Measurements from ENCODE around the gene DOHH. TPM values are rescaled to one million over a fixed set of nuclear protein-coding genes. Genes with fewer than 3 reads are reported as not detected.
"Not testable (repeated sequence)": the region's sequence is repeated elsewhere in the genome, so short reads cannot be mapped to it uniquely, and the experiment has no call there.

DOHH gene
- total RNA-seq, 1 experiment from 2014 or later, result 12.3 TPM

DNA sequence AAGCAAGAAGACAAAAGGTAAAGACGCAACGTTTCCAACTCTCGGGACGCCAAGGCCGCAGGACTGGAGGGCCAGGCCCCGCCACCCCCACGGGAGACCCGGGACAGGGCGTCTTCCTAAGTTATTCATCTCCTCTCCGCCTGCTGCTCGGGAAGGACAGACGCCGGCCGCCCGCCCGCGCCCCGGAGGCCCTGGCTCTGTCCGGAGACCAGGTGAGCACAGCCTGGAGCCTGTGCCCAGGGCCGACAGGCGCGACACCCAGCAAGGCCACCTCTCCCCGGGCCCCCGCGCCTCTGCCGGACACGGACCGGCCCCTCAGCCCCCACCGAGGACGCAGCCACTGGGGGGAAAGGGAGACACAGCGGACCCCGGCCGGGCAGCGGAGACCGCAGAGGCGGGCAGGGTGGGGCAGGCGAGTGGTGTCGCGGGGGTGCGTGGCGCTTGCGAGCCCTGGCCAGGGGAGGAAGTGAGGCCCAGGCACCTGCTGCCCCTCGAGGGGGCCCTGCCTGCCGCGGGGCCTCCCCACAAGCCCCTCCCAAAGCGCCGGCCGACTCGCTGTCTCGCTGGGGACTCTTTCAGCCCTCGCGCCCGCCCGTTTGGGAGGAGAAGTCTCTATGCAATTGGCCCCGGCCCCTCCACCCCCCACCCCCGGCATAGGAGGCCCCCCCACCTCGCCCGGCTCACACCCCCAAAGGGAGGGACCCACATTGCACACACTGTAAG, 37.3 kb downstream of the DOHH start:
- Histone ChIP-seq H3K27ac (no peak overlapping the region), H3K4me3 (no peak overlapping the region), H3K27me3 (no peaks in the 10 kb centered on the region), H3K9me3 (replicated peaks) (no peaks in the 10 kb centered on the region), H3K36me3 (peaks cover 14% of the 10 kb centered on the region), H3K4me1 (no peaks in the 10 kb centered on the region)
- DNase-seq, result no peak

DNA sequence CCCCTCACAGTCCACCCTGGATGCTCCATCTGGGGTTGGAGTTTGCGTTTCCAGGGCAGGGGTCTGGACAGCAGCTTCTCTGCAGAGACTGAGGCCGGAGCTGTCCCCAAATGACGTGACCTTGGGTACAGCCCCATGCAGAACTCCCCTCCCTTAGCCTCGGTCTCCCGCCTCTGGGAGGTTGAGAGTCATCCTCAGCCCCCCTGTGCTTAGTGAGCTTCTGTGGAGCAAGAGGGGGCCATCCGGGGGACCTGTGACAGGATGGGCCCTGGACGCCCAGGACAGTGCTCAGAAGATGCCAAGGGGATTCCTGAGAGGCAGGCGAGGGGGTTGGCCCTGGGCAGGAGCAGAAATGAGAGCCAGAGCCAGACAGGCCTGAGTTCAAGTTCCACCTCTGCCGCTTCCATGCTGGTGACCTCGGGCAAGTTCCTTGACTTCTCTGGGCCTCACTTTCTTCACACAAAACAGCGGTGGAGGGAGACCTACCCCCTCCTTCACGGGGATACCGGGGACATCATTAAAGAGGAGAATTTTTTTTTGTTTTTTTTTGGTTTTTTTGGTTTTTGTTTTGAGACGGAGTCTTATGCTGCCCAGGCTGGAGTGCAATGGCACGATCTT, 40.4 kb downstream of the DOHH start:
- Histone ChIP-seq H3K27ac (no peak overlapping the region), H3K27me3 (no peaks in the 10 kb centered on the region), H3K4me3 (no peak overlapping the region), H3K9me3 (replicated peaks) (no peaks in the 10 kb centered on the region), H3K4me1 (no peaks in the 10 kb centered on the region), H3K36me3 (peaks cover 14% of the 10 kb centered on the region)
- no peak for DNase-seq

DNA sequence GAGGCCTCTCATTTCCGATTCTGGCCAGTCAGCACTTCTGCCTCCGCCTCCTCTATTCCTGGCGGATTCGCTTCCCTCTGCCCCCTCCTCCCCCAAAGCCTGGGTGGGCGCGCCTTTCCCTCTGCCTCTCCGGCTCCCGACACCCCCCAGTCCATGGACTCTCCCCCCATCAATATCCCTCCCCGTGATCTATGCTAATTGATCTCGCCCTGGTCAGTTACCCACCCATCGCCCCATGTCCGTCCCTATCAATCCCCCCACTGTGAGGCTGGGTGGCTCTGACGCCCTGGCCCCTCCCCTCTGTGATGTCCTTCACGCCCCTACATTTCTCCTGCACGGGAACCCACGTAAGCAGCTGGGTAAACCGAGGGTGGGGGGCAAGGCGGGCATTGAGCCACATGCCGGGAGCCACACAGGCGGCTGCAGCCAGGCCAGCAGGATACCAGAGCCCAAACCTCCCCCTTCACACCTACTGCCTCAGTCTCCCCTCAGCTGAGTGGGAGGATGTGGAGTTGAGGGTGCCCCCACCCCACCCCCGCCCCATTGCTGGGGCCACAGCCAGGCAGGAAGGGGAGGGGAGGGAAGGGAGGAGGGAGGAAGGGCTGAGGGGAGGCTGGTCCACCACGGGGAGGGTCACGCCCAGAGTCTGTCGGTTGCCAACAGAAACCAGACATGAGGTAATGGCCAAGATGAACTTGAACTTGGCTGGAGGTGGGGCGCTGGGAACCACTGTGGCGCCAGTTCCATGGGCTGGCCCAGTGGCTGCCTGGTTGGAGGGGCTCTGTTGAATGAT, 41.2 kb downstream of the DOHH start:
- Histone ChIP-seq H3K36me3 (peaks cover 19% of the 10 kb centered on the region), H3K4me1 (no peaks in the 10 kb centered on the region), H3K27me3 (no peaks in the 10 kb centered on the region), H3K4me3 (no peak overlapping the region), H3K9me3 (replicated peaks) (no peaks in the 10 kb centered on the region), H3K27ac (no peak overlapping the region)
- DNase-seq, result no peak

DNA sequence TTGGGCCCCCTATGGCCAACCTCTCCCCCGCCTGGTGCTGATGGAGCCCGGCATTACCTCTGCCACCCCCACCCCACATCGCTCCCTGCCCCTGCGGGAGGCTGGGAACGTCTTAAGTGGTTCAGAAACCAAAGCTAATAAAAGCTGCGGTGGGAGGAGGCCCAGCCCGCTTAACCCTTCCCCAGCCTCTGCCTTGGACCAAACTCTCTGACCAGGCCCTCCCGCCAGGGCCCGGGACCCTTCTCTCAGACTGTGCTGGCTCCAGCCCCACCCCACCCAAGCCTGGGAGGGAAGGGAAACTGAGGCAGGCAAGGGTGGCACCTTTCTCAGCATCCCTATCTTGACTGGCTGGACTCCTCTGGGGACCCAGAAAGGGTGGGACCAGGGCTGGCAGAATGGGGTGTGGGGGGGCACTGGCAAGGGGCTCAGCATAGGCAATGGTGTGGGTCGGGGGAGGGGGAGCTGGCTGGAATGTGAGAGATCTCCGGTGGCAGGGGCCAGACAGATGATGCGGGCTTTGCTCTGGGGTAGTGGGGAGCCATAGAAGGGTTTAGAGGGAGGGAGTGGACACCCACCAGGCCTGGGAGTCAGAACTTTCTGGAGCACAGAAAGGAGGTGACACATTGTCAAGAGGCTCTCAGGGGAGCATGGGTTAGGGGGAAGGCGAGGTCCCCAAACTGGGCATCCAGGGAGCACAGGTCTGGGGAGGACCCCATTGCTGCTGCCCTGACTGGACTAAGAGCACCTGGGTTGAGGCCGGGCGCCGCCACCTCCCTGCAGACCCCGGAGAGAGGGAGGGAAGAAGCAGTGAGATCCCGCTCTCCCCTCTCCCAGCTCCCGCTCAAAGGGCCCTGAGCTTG, 42.0 kb downstream of the DOHH start:
- H3K9me3 ChIP-seq (replicated peaks), result no peaks in the 10 kb centered on the region
- H3K4me1 ChIP-seq, result no peaks in the 10 kb centered on the region
- no peaks in the 10 kb centered on the region for H3K27me3 ChIP-seq
- H3K27ac ChIP-seq, result no peak overlapping the region
- no peak for DNase-seq
- H3K36me3 ChIP-seq, result peaks cover 24% of the 10 kb centered on the region
- H3K4me3 ChIP-seq, result no peak overlapping the region

DNA sequence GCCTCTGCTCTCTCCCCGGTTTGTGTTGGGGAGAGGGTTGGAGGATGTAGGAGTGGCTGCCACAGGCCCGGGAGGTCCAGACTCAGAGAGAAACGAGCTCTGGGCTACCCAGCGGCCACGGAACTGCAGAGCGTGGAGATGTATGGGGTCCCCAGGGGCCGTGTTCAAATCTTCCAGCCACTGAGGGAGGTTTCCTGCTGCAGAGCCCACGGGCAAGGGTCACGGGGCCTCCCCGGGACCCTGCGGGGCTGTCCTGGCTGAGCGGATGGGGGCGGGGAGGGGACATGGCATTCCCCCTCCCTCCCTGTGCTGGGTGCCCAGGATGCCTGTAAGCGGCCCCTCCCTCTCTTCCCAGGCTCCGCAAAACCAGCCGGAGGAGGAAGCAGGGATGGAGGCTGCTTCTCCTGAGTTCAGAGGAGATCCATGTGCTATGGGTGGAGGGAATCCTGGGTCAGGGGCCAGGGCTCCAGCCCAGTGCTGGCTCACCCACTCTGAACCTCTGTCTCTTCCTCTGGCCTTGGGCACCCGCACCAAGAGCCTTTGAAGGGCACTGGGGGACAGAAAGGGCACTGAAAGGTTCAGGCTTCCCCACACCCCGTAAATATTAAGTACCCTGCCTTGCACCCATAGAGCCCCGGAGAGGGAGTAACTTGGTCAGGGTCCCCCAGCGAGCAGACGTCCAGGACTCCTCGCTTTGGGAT, 42.8 kb downstream of the DOHH start:
- no peak overlapping the region for H3K27ac ChIP-seq

DNA sequence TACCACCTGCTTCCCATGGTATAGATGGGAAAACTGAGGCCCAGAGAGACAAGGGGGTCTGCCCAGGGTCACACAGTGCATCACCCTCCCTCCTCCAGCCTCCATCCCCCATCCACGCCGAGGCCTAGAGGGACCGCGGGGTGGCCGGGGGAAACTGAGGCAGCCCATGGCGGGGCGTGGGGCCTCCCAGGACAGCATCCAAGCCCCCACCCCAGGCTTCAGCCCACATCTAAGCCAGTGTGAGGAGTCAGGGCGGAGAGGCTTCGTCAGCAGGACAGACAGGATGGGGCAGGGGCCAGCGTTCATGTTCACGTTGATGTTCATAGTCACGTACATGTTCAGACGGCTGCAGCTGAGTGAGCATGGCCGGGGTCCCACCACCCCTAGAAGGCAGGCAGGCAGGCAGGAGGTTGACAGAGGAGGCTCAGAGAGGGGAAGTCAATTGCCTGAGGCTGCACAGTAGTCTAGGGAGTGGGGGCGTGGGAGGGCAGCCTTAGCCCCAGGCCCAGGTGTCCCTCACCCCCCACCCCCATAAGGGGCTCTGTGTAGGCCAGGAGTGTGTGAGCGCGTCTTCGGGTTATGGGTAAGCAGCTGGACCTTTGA, 43.4 kb downstream of the DOHH start:
- Histone ChIP-seq H3K27me3 (no peaks in the 10 kb centered on the region), H3K27ac (no peak overlapping the region), H3K4me1 (no peaks in the 10 kb centered on the region), H3K36me3 (peaks cover 21% of the 10 kb centered on the region), H3K9me3 (replicated peaks) (no peaks in the 10 kb centered on the region), H3K4me3 (no peak overlapping the region)
- DNase-seq, result no peak

More for the DNA sequence above, 42.8 kb downstream of the DOHH start:
- DNase-seq, result no peak
- Histone ChIP-seq H3K4me1 (no peaks in the 10 kb centered on the region), H3K27me3 (no peaks in the 10 kb centered on the region), H3K4me3 (no peak overlapping the region), H3K9me3 (replicated peaks) (no peaks in the 10 kb centered on the region), H3K36me3 (peaks cover 21% of the 10 kb centered on the region)

DNA sequence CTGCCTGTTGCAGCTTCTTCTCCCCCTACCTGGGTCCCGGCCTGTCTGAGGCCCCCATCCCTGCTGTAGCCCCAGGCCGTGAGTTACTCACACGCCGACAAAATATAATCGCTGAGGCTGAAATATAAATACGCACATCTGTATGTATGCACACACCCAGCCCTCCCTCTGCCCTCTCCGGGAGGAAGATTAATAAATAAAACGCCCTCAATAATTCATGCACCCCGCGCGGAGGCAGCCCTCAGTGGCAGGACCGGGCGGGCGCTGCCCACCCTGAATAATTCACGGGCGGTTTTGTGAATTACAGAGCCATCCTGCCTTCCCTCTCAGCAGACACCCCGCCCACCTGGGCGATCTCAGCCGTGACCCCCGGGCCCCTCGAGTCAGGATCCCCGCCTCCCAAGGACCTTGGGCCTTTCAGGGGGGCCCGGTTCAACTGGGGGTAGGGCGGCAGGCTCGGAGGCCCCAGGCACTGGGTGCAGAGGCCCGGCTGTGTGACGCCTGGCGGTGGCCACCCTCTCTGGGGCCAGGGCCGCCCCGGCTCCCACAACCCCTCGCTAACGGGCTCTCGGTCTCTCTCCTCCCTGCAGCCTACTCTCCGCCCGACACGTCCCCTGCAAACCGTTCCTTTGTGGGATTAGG, 44.4 kb downstream of the DOHH start:
- Histone ChIP-seq H3K4me3 (no peak overlapping the region), H3K9me3 (replicated peaks) (no peaks in the 10 kb centered on the region), H3K27me3 (no peaks in the 10 kb centered on the region), H3K4me1 (peaks cover 4% of the 10 kb centered on the region; the same call in 1 of the 2 replicates), H3K27ac (no peak overlapping the region), H3K36me3 (peaks cover 21% of the 10 kb centered on the region)
- DNase-seq, result no peak

DNA sequence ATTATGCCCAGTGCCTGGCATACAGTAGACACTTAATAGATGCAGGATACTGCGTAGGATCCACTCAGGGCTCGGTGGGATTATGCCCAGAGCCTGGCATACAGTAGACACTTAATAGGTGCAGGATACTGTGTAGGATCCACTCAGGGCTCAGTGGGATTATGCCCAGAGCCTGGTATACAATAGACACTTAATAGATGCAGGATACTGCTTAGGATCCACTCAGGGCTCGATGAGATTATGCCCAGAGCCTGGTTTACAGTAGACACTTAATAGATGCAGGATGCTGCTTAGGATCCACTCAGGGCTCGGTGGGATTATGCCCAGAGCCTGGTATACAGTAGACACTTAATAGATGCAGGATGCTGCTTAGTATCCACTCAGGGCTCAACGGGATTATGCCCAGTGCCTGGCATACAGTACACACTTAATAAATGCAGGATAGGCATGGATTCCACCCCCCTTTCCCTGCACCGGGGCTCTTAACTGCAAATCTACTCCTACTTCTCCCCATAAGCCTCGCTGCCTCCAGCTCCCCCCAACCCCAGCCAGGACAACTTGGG, 45.0 kb downstream of the DOHH start:
- Histone ChIP-seq H3K4me3 (no peak overlapping the region), H3K27me3 (no peaks in the 10 kb centered on the region), H3K27ac (no peak overlapping the region), H3K9me3 (replicated peaks) (no peaks in the 10 kb centered on the region), H3K4me1 (peaks cover 7% of the 10 kb centered on the region), H3K36me3 (peaks cover 20% of the 10 kb centered on the region; the same call in 1 of the 2 replicates)
- DNase-seq, result no peak

DNA sequence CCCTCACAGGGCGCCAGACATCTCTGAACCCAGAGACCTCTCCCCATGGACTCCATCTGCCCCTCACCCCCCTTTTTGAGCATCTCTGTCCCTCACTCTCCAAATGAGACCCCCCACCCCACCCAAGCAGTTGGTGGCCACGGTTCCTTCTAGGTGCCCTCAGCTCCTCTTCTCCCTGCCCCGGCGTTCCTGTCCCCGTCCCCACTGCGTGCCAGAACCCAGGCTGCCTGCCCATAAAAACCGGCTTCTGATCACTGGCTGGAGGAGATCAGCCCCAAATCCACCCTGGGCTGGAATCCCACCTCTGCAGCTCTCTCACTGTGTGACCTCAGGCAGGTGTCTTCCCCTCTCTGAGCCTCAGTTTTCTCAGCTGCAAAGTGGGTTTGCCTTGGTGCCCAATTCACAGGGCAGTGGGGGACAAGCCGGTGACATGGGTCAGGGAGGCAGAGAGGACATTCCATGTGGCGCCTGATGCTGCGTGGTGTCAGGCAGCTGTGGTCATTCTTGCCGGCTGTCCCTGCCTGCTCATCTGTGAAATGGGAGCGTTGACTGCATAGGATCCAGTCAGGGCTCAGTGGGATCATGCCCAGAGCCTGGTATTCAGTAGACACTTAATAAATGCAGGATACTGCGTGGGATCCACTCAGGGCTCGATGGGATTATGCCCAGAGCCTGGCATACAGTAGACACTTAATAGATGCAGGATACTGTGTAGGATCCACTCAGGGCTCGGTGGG, 45.6 kb downstream of the DOHH start:
- no peak for DNase-seq
- no peaks in the 10 kb centered on the region for H3K9me3 ChIP-seq (replicated peaks)
- no peak overlapping the region for H3K4me3 ChIP-seq
- H3K36me3 ChIP-seq, result peaks cover 16% of the 10 kb centered on the region; the same call in 1 of the 2 replicates
- peaks cover 7% of the 10 kb centered on the region for H3K4me1 ChIP-seq
- no peak overlapping the region for H3K27ac ChIP-seq
- no peaks in the 10 kb centered on the region for H3K27me3 ChIP-seq

DNA sequence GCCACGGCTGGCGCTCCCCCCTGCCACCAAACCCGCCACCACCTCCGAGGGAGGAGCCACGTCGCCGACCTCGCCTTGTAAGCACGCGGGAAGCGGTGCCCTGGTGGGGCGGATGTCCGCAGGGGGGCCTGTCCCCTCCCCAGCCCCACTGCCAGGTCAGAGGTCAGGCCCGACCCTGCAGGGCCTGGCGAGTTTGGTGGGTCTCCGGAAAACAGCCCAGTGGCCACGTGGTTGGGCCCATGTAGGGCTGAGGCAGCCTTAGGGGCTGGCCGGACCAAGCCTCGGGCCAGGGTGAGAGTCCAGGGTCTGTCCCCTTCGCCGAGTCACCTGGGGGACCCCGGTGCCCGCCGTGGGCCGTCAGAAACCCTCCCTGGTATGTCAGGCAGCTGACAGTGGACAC, 46.6 kb downstream of the DOHH start:
- DNase-seq, result no peak
- Histone ChIP-seq H3K4me1 (peaks cover 7% of the 10 kb centered on the region), H3K36me3 (peaks cover 16% of the 10 kb centered on the region; the same call in 1 of the 2 replicates), H3K9me3 (replicated peaks) (no peaks in the 10 kb centered on the region), H3K27ac (no peak overlapping the region), H3K4me3 (no peak overlapping the region), H3K27me3 (no peaks in the 10 kb centered on the region)

DNA sequence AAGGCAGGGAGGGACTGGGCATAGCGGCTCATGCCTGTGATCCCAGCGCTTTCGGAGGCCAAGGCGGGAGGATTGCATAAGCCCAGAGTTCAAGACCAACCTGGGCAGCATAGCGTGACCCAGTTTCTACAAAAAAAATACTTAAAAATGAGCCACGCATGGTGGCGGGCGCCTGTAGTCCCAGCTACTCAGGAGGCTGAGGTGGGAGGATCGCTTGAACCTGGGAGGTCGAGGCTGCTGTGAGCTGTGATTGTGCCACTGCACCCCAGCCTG, 47.6 kb downstream of the DOHH start:
- not testable (repeated sequence) for H3K4me1 ChIP-seq; H3K27ac ChIP-seq; H3K9me3 ChIP-seq (replicated peaks); H3K27me3 ChIP-seq; DNase-seq; H3K4me3 ChIP-seq
- peaks cover 16% of the 10 kb centered on the region; the same call in 1 of the 2 replicates for H3K36me3 ChIP-seq

DNA sequence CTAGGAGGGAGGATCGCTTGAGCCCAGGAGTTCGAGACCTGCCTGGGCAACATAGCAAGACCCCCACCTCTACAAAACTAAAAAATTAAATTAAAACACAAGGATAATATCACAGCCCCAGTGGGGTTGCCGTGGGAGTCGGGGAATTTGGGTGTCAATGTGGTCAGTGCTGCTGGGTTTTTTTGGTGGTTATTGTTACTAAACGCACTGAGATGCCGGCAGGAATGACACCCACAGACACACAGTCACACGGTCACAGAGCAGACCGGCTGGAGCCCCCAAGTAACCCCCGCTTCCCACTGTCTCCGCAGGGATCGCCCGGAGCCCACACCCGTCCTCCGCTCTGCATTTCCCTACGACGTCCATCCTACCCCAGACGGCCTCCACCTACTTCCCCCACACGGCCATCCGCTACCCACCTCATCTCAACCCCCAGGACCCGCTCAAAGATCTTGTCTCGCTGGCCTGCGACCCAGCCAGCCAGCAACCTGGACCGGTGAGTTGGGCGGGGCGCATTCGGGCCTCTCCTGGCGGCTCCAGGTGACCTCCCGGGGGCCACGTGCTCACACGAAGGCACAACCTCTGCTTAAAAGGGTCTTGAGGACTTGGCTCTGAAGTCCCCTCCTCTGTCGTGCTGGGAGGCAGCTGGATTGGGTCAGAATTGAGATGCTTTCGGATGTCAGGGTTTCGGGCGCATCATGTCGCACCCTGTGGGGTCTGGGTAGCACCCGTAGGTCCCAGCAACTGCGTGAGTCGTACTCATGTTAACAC, 48.1 kb downstream of the DOHH start:
- Histone ChIP-seq H3K4me1 (peaks cover 7% of the 10 kb centered on the region), H3K27me3 (no peaks in the 10 kb centered on the region), H3K4me3 (no peak overlapping the region), H3K27ac (no peak overlapping the region), H3K36me3 (peaks cover 16% of the 10 kb centered on the region; the same call in 1 of the 2 replicates), H3K9me3 (replicated peaks) (no peaks in the 10 kb centered on the region)
- no peak for DNase-seq

Data from SJCRH30 (cell line).